K562 (cell line): ENCODE results near the gene NFKBIA. TPM values are rescaled to one million over a fixed set of nuclear protein-coding genes. Genes with fewer than 3 reads are reported as not detected.
A peak's percentile ranks its signal among the peaks of the same experiment; 100 is the strongest.

Experiments used
- ATAC-seq: fragments of 200-7000 bp; cut with Tn5 transposase; 3 replicates; pipeline ENCODE4 v1.9.1; 2020; ENCODE audit warnings: moderate library complexity
- BruUV-seq: library from RNA; stranded (reverse); fragments of 400-500 nt; replicated peaks from 2 replicates; lab custom pipeline; 2021; lab: Mats Ljungman, UMichigan
- CTCF ChIA-PET: fragments of 300-600 bp; formaldehyde crosslinking; extraction: SDS; loops from one replicate; lab custom pipeline; 2021; ENCODE audit warnings: low intra/inter-chr PET ratio; lab: Yijun Ruan, JAX
- POLR2A ChIA-PET: fragments of 300-600, 350-650 bp; sonication (Branson Sonifier 250); formaldehyde crosslinking; extraction: SDS; loops from one replicate; lab custom pipeline; 2021; ENCODE audit warnings: antibody characterized with exemption, inconsistent platforms; lab: Yijun Ruan, JAX
- DNase-seq, 4 experiments: peaks; one replicate each; pipeline versions ENCODE4 v3.0.0 to v3.0.0-alpha.2; 2011 to 2018; ENCODE audit warnings: low spot score in 3 of 4, mixed read lengths in 3 of 4; ENCODE audit errors: extremely low read depth in 1 of 4
- FAIRE-seq: peaks from 2 replicates; lab custom pipeline; 2011; peaks lifted over from hg19 to GRCh38; lab: Jason Lieb, UNC
- H2AFZ ChIP-seq: 2 replicates; pipeline ENCODE4 v1.6.0; 2011; ENCODE audit warnings: low read depth, low read length, control low read depth, inconsistent platforms
- H3K27ac ChIP-seq: fragments of 200-600 bp; 3 replicates; pipeline ENCODE4 v1.8.0; 2011; ENCODE audit warnings: low read depth, mild to moderate bottlenecking, control low read depth, inconsistent platforms, low read length, moderate library complexity, mixed read lengths; ENCODE audit errors: extremely low read depth
- H3K27me3 ChIP-seq, 2 experiments: fragments of 300-600 bp in 1 of 2; 2 replicates in 1 of 2; 3 replicates in 1 of 2; pipeline versions ENCODE4 v1.6.0 to v1.8.0; 2011; ENCODE audit warnings: inconsistent platforms in 2 of 2, low read length in 2 of 2, mild to moderate bottlenecking in 1 of 2, mixed read lengths in 1 of 2, moderate library complexity in 1 of 2; ENCODE audit not compliant: control insufficient read depth in 2 of 2, insufficient read depth in 2 of 2
- H3K36me3 ChIP-seq: fragments of 300-600 bp; 3 replicates; pipeline ENCODE4 v1.8.0; 2011; ENCODE audit warnings: mild to moderate bottlenecking, low read length, inconsistent platforms; ENCODE audit not compliant: control insufficient read depth, insufficient read depth
- H3K4me1 ChIP-seq, 2 experiments: fragments of 200-600 bp in 1 of 2; replicated peaks in 1 of 2; 2 replicates in 1 of 2; 3 replicates in 1 of 2; pipeline versions ENCODE4 v1.5.1 to v1.8.0; 2011; ENCODE audit warnings: inconsistent platforms in 2 of 2, low read length in 2 of 2, mild to moderate bottlenecking in 1 of 2, mixed read lengths in 1 of 2, moderate library complexity in 1 of 2; ENCODE audit not compliant: control insufficient read depth in 2 of 2, insufficient read depth in 2 of 2
- H3K4me2 ChIP-seq: 2 replicates; pipeline ENCODE4 v1.6.1; 2011; ENCODE audit warnings: low read length, control low read depth, inconsistent platforms, mixed read lengths; ENCODE audit not compliant: insufficient read depth
- H3K4me3 ChIP-seq: fragments of 200-600 bp; sonication (generic), shearing (Covaris generic); 2 replicates; pipeline ENCODE4 v1.5.1; 2016; ENCODE audit warnings: control low read depth, inconsistent platforms
- H3K79me2 ChIP-seq: fragments of 200-600 bp; 3 replicates; pipeline ENCODE4 v1.8.0; 2011; ENCODE audit warnings: low read length, inconsistent platforms; ENCODE audit not compliant: control insufficient read depth, insufficient read depth
- H3K9ac ChIP-seq, 2 experiments: 2 replicates each; pipeline versions ENCODE4 v1.6.0 to v1.6.1; 2011; ENCODE audit warnings: low read depth in 2 of 2, low read length in 2 of 2, control low read depth in 1 of 2, inconsistent platforms in 1 of 2, mild to moderate bottlenecking in 1 of 2, mixed read lengths in 1 of 2; ENCODE audit not compliant: insufficient read depth in 1 of 2
- H3K9me1 ChIP-seq: one replicate; pipeline ENCODE4 v1.6.0; 2011; ENCODE audit warnings: inconsistent platforms, mild to moderate bottlenecking, low read length, moderate library complexity; ENCODE audit not compliant: control insufficient read depth, insufficient read depth
- H3K9me3 ChIP-seq: replicated peaks from 2 replicates; pipeline ENCODE4 v1.5.1; 2011; ENCODE audit warnings: low read depth, low read length, inconsistent platforms; ENCODE audit not compliant: control insufficient read depth, insufficient read depth
- H4K20me1 ChIP-seq: replicated peaks from 2 replicates; pipeline ENCODE4 v1.6.1; 2011; ENCODE audit warnings: low read length, inconsistent platforms, mixed read lengths; ENCODE audit not compliant: control insufficient read depth, insufficient read depth
- ARID3B ChIP-seq: fragments of 250-450 bp; sonication (Bioruptor Pico); IDR thresholded peaks from 2 replicates; pipeline ENCODE4 v1.4.0; 2020; ENCODE audit warnings: borderline replicate concordance
- ATF3 ChIP-seq, 2 experiments: fragments of 450-650 bp in 1 of 2; sonication (generic) in 1 of 2; formaldehyde crosslinking in 1 of 2; IDR thresholded peaks in 1 of 2; conservative IDR thresholded peaks in 1 of 2; 2 replicates each; pipeline versions ENCODE4 v1.6.1 to v1.8.1; 2016 to 2023; ENCODE audit warnings: mild to moderate bottlenecking in 2 of 2, moderate library complexity in 2 of 2, inconsistent platforms in 1 of 2, missing genetic modification reagents in 1 of 2
- CHD4 ChIP-seq: fragments of 200-600 bp; sonication (generic); IDR thresholded peaks from 3 replicates; pipeline ENCODE4 v1.6.1; 2012; ENCODE audit warnings: low read depth, mild to moderate bottlenecking, mixed read lengths, low read length, inconsistent platforms; ENCODE audit not compliant: insufficient read depth, insufficient replicate concordance, poor library complexity, severe bottlenecking
- THRAP3 ChIP-seq: fragments of 450-650 bp; IDR thresholded peaks from 2 replicates; pipeline ENCODE4 v1.6.1; 2016; ENCODE audit warnings: mild to moderate bottlenecking, inconsistent platforms, borderline replicate concordance
- TRIM24 ChIP-seq, 2 experiments: fragments of 450-650 bp; IDR thresholded peaks; 2 replicates each; pipeline ENCODE4 v1.6.1; 2016
- ZBTB40 ChIP-seq, 2 experiments: fragments of 450-650 bp in 1 of 2; sonication (generic) in 1 of 2; formaldehyde crosslinking in 1 of 2; IDR thresholded peaks; 2 replicates each; pipeline versions ENCODE4 v1.7.1 to v1.9.0; 2016 to 2022; ENCODE audit warnings: inconsistent platforms in 1 of 2, mild to moderate bottlenecking in 1 of 2, missing genetic modification reagents in 1 of 2
- WGBS: fragments of 100-300 bp; shearing (Covaris generic); methylation state at CpG from one replicate; pipeline ENCODE4 v1.1.6; 2016; ENCODE audit warnings: low coverage, mixed read lengths; ENCODE audit not compliant: insufficient coverage; ENCODE audit errors: missing lambda C conversion rate; 5-methylcytosine and 5-hydroxymethylcytosine counted together
- in situ Hi-C: fragments of 300-500 bp; cut with MboI; formaldehyde crosslinking; loops from 4 replicates; pipeline ENCODE4 v1.15.0; 2018; ENCODE audit warnings: inconsistent platforms, mixed read lengths
- intact Hi-C: fragments of 100-400 bp; cut with micrococcal nuclease; formaldehyde crosslinking; loops from 2 replicates; pipeline ENCODE4 v1.14.2; 2022
- polyA plus RNA-seq, 8 experiments: library from polyadenylated mRNA; depleted of rRNA in 4 of 8; stranded (reverse) in 5 of 8; unstranded in 3 of 8; fragments of >200 nt; fragmentation: Nextera tagmentation in 2 of 8; fragmentation: Illumina TruSeq in 1 of 8; extraction: Ambion mirVana in 2 of 8; extraction: Trizol in 1 of 8; gene quantifications; 2 replicates each; pipeline versions ENCODE4 v1.2.1 to v1.2.3, GENCODE V29; 2011 to 2014; ENCODE audit warnings: inconsistent platforms in 1 of 8, missing spikeins in 1 of 8
- total RNA-seq, 7 experiments: library from RNA; depleted of rRNA in 6 of 7; stranded (reverse); fragments of >200 nt in 6 of 7; fragmentation: Illumina TruSeq in 2 of 7; extraction: Trizol in 2 of 7; gene quantifications; 2 replicates each; pipeline versions ENCODE4 v1.2.1 to v1.2.3, GENCODE V29; 2011 to 2021; ENCODE audit warnings: low replicate concordance in 1 of 7

Gene NFKBIA
- total and polyA plus RNA-seq, 9 of the 15 experiments (the other 6 are each of a cell fraction or from before 2014, with no cell fraction given): 6.9 to 31.8 (median 18.2) TPM

GRCh38 chr14:35390577-35391387 is 13.8 kb downstream of the NFKBIA start (continued):
- no peak for TF ChIP-seq CHD4
- no peak for TF ChIP-seq THRAP3
- peak; percentile 91 for TF ChIP-seq ATF3 (IDR thresholded peaks at IDR 0.05)
- no peak for TF ChIP-seq ATF3 (CRISPR knock-in tag; conservative IDR thresholded peaks at IDR 0.05)
- TF ChIP-seq TRIM24 (IDR thresholded peaks at IDR 0.05): peak in 1 of 2 experiments; percentile 45; a peak in 2 of 4 replicates

GRCh38 chr14:35389315-35389667 is 15.3 kb downstream of the NFKBIA start:
- Histone ChIP-seq H3K4me1 (peaks cover 36 to 42% of the 10 kb centered on the region in 2 experiments; a peak in 4 of 5 replicates), H3K27ac (no peak overlapping the region), H3K27me3 (no peaks in the 10 kb centered on the region), H3K4me2 (no peak overlapping the region), H2AFZ (no peak overlapping the region), H3K9me1 (no peaks in the 10 kb centered on the region), H4K20me1 (no peaks in the 10 kb centered on the region), H3K4me3 (no peak overlapping the region), H3K79me2 (no peaks in the 10 kb centered on the region), H3K36me3 (no peaks in the 10 kb centered on the region), H3K9ac (no peak overlapping the region), H3K9me3 (no peaks in the 10 kb centered on the region)
- WGBS: 96% methylated on average over 6 of the region's 9 CpGs
- in situ Hi-C loops: no loop called here
- ChIA-PET CTCF (no interaction called here), POLR2A (interaction anchor here (6.8 kb wide), 1 partner anchor 13 kb away, joined by 49 read pairs; no protein-coding TSS in a partner anchor)
- no peak for DNase-seq
- ATAC-seq: no peak
- FAIRE-seq: no peak
- no TSS peak for BruUV-seq
- intact Hi-C loops: no loop called here
- TF ChIP-seq ARID3B (CRISPR knock-in tag) (no peak), ZBTB40 (IDR thresholded peaks at IDR 0.05) (no peak), ZBTB40 (CRISPR knock-in tag; IDR thresholded peaks at IDR 0.05) (no peak)
